HAP-1 (cell line): ENCODE data around the gene DENND1A.
A peak's percentile ranks its signal among the peaks of the same experiment; 100 is the strongest.

Experiments used
- DNase-seq, 2 experiments: peaks; one replicate each; pipeline ENCODE4 v3.0.0-alpha.2; 2016 to 2020; ENCODE audit warnings: low spot score in 2 of 2
- H3K27me3 ChIP-seq: fragments of 250-450 bp; sonication (Bioruptor Pico); 2 replicates; pipeline ENCODE4 v1.5.1; 2020; ENCODE audit warnings: low read depth, mild to moderate bottlenecking, moderate library complexity
- H3K36me3 ChIP-seq: fragments of 250-450 bp; sonication (Bioruptor Pico); replicated peaks from 2 replicates; pipeline ENCODE4 v1.5.1; 2020; ENCODE audit warnings: mild to moderate bottlenecking
- H3K4me1 ChIP-seq: fragments of 250-450 bp; sonication (Bioruptor Pico); 2 replicates; pipeline ENCODE4 v1.5.1; 2020; ENCODE audit warnings: mild to moderate bottlenecking
- H3K4me3 ChIP-seq: fragments of 250-450 bp; sonication (Bioruptor Pico); 2 replicates; pipeline ENCODE4 v1.5.1; 2020; ENCODE audit warnings: mild to moderate bottlenecking, moderate library complexity
- H3K9me3 ChIP-seq: fragments of 250-450 bp; sonication (Bioruptor Pico); 2 replicates; pipeline ENCODE4 v1.5.1; 2020; ENCODE audit warnings: mild to moderate bottlenecking, moderate library complexity
- in situ Hi-C: fragments of 300-500 bp; cut with MboI; formaldehyde crosslinking; loops from 3 replicates; pipeline ENCODE4 v1.14.3; 2020; ENCODE audit warnings: low sequenced_read_pairs, inconsistent platforms, mixed read lengths

DENND1A gene

GRCh38 chr9:123364241-123364824, 565.6 kb downstream of the DENND1A start:
- DNase-seq, result no peak
- no peak overlapping the region for H3K4me3 ChIP-seq
- H3K36me3 ChIP-seq, result no peaks in the 10 kb centered on the region
- peaks cover 13% of the 10 kb centered on the region for H3K4me1 ChIP-seq
- in situ Hi-C loops, result loop anchor here (25.0 kb wide), 1 partner anchor 1252 kb away; no protein-coding TSS in a partner anchor
- H3K9me3 ChIP-seq, result no peaks in the 10 kb centered on the region
- no peaks in the 10 kb centered on the region for H3K27me3 ChIP-seq

- Histone ChIP-seq H3K9me3 (no peaks in the 10 kb centered on the region), H3K4me1 (peaks cover 17% of the 10 kb centered on the region), H3K4me3 (no peak overlapping the region), H3K27me3 (no peaks in the 10 kb centered on the region), H3K36me3 (no peaks in the 10 kb centered on the region)
- in situ Hi-C loops, result loop anchor here (25.0 kb wide), 1 partner anchor 1251 kb away; no protein-coding TSS in a partner anchor
- DNase-seq, result no peak
Measured at GRCh38 chr9:123362856-123363255, 567.1 kb downstream of the DENND1A start.

- in situ Hi-C loops, result loop anchor here (25.0 kb wide), 1 partner anchor 1250 kb away; no protein-coding TSS in a partner anchor
- no peak for DNase-seq
Measured at GRCh38 chr9:123361731-123362510, 568.0 kb downstream of the DENND1A start.

GRCh38 chr9:123361086-123361730, 568.7 kb downstream of the DENND1A start:
- in situ Hi-C loops, result loop anchor here (25.0 kb wide), 1 partner anchor 1249 kb away; no protein-coding TSS in a partner anchor
- Histone ChIP-seq H3K4me1 (peaks cover 20% of the 10 kb centered on the region), H3K27me3 (no peaks in the 10 kb centered on the region), H3K36me3 (no peaks in the 10 kb centered on the region), H3K9me3 (no peaks in the 10 kb centered on the region), H3K4me3 (no peak overlapping the region)
- DNase-seq, result no peak

More at GRCh38 chr9:123361731-123362510, 568.0 kb downstream of the DENND1A start:
- Histone ChIP-seq H3K4me1 (peaks cover 20% of the 10 kb centered on the region), H3K9me3 (no peaks in the 10 kb centered on the region), H3K36me3 (no peaks in the 10 kb centered on the region), H3K27me3 (no peaks in the 10 kb centered on the region), H3K4me3 (no peak overlapping the region)

- Histone ChIP-seq H3K27me3 (no peaks in the 10 kb centered on the region), H3K4me1 (peaks cover 20% of the 10 kb centered on the region), H3K4me3 (no peak overlapping the region), H3K9me3 (no peaks in the 10 kb centered on the region), H3K36me3 (no peaks in the 10 kb centered on the region)
- in situ Hi-C loops, result loop anchor here (25.0 kb wide), 1 partner anchor 1248 kb away; no protein-coding TSS in a partner anchor
- DNase-seq, result peak; percentile 75 to 97
Measured at GRCh38 chr9:123360161-123361085, 569.5 kb downstream of the DENND1A start.

- Histone ChIP-seq H3K9me3 (no peaks in the 10 kb centered on the region), H3K27me3 (no peaks in the 10 kb centered on the region), H3K36me3 (no peaks in the 10 kb centered on the region), H3K4me1 (peaks cover 20% of the 10 kb centered on the region), H3K4me3 (no peak overlapping the region)
- no peak for DNase-seq
- in situ Hi-C loops, result loop anchor here (25.0 kb wide), 1 partner anchor 1247 kb away; no protein-coding TSS in a partner anchor
Measured at GRCh38 chr9:123359546-123359945, 570.4 kb downstream of the DENND1A start.

- DNase-seq, result no peak
- H3K4me1 ChIP-seq, result peaks cover 20% of the 10 kb centered on the region
- in situ Hi-C loops, result loop anchor here (25.0 kb wide), 1 partner anchor 1247 kb away; no protein-coding TSS in a partner anchor
Measured at GRCh38 chr9:123359106-123359505, 570.8 kb downstream of the DENND1A start.

GRCh38 chr9:123358181-123358905, 571.6 kb downstream of the DENND1A start:
- DNase-seq, result peak; percentile 16 to 62
- H3K27me3 ChIP-seq, result peaks cover 3% of the 10 kb centered on the region
- H3K4me3 ChIP-seq, result no peak overlapping the region
- no peaks in the 10 kb centered on the region for H3K9me3 ChIP-seq
- in situ Hi-C loops, result loop anchor here (25.0 kb wide), 1 partner anchor 1246 kb away; no protein-coding TSS in a partner anchor
- peaks cover 20% of the 10 kb centered on the region for H3K4me1 ChIP-seq
- H3K36me3 ChIP-seq, result no peaks in the 10 kb centered on the region

More at GRCh38 chr9:123359106-123359505, 570.8 kb downstream of the DENND1A start:
- no peaks in the 10 kb centered on the region for H3K27me3 ChIP-seq
- H3K9me3 ChIP-seq, result no peaks in the 10 kb centered on the region
- no peak overlapping the region for H3K4me3 ChIP-seq
- no peaks in the 10 kb centered on the region for H3K36me3 ChIP-seq

GRCh38 chr9:123357743-123358059, 572.2 kb downstream of the DENND1A start:
- in situ Hi-C loops, result loop anchor here (25.0 kb wide), 1 partner anchor 1245 kb away; no protein-coding TSS in a partner anchor
- Histone ChIP-seq H3K4me1 (peaks cover 20% of the 10 kb centered on the region), H3K36me3 (no peaks in the 10 kb centered on the region)

GRCh38 chr9:123356851-123357742, 572.8 kb downstream of the DENND1A start:
- in situ Hi-C loops, result loop anchor here (25.0 kb wide), 1 partner anchor 1245 kb away; no protein-coding TSS in a partner anchor
- H3K9me3 ChIP-seq, result no peaks in the 10 kb centered on the region
- H3K4me1 ChIP-seq, result peaks cover 20% of the 10 kb centered on the region
- H3K4me3 ChIP-seq, result no peak overlapping the region
- no peak for DNase-seq
- no peaks in the 10 kb centered on the region for H3K36me3 ChIP-seq
- peaks cover 7% of the 10 kb centered on the region for H3K27me3 ChIP-seq

More at GRCh38 chr9:123357743-123358059, 572.2 kb downstream of the DENND1A start:
- Histone ChIP-seq H3K27me3 (peaks cover 7% of the 10 kb centered on the region), H3K9me3 (no peaks in the 10 kb centered on the region), H3K4me3 (no peak overlapping the region)
- no peak for DNase-seq

GRCh38 chr9:123355761-123356431, 574.0 kb downstream of the DENND1A start, which contains the start of gene CRB2:
Gene CRB2 (plus strand): TSS chr9:123356197. CDS start chr9:123356261, 64 bp downstream.
- Histone ChIP-seq H3K9me3 (no peaks in the 10 kb centered on the region), H3K4me3 (no peak within 1 kb of the TSS), H3K36me3 (no peaks in the 10 kb centered on the region), H3K27me3 (peaks cover 12% of the 10 kb centered on the region), H3K4me1 (peaks cover 20% of the 10 kb centered on the region)
- in situ Hi-C loops, result loop anchor here (25.0 kb wide), 1 partner anchor 1244 kb away; no protein-coding TSS in a partner anchor
- peak in 1 of 2 experiments; percentile 62 for DNase-seq
